HepG2 (cell line): ENCODE measurements around the gene ZNF22. TPM values are rescaled to one million over a fixed set of nuclear protein-coding genes. Genes with fewer than 3 reads are reported as not detected.

Experiments
- ATF4 ChIP-seq, 2 experiments: fragments of 450-650 bp in 1 of 2; sonication (generic) in 1 of 2; formaldehyde crosslinking; IDR thresholded peaks; 2 replicates each; pipeline versions ENCODE4 v1.5.0 to v1.8.0; 2020 to 2022; ENCODE audit warnings: mild to moderate bottlenecking in 1 of 2, missing genetic modification reagents in 1 of 2
- CREB3 ChIP-seq: sonication (generic); formaldehyde crosslinking; IDR thresholded peaks from 2 replicates; pipeline ENCODE4 v1.5.0; 2020; ENCODE audit warnings: missing genetic modification reagents
- DRAP1 ChIP-seq: IDR thresholded peaks from 2 replicates; pipeline ENCODE4 v1.6.1; 2016; ENCODE audit warnings: missing genetic modification reagents, missing compliant biosample characterization
- ELF1 ChIP-seq: sonication (generic); formaldehyde crosslinking; IDR thresholded peaks from 2 replicates; pipeline ENCODE4 v1.4.0; 2020; ENCODE audit warnings: missing genetic modification reagents
- GTF2F1 ChIP-seq: fragments of 150-350 bp; IDR thresholded peaks from 2 replicates; pipeline ENCODE4 v1.6.1; 2014; ENCODE audit warnings: low read length
- HMG20B ChIP-seq: conservative IDR thresholded peaks from 2 replicates; pipeline ENCODE4 v1.6.1; 2016; ENCODE audit warnings: missing genetic modification reagents, missing compliant biosample characterization
- PATZ1 ChIP-seq: sonication (generic); formaldehyde crosslinking; IDR thresholded peaks from 2 replicates; pipeline ENCODE4 v1.4.0; 2020; ENCODE audit warnings: missing genetic modification reagents
- RXRB ChIP-seq: IDR thresholded peaks from 2 replicates; pipeline ENCODE4 v1.6.1; 2016; ENCODE audit warnings: borderline replicate concordance, missing genetic modification reagents, missing compliant biosample characterization
- TEF ChIP-seq: sonication (generic); formaldehyde crosslinking; IDR thresholded peaks from 2 replicates; pipeline ENCODE4 v1.5.0; 2020; ENCODE audit warnings: missing genetic modification reagents
- TFAP4 ChIP-seq: sonication (generic); IDR thresholded peaks from 2 replicates; pipeline ENCODE4 v1.6.1; 2016; ENCODE audit warnings: low read depth, borderline replicate concordance
- THAP11 ChIP-seq: IDR thresholded peaks from 2 replicates; pipeline ENCODE4 v1.6.1; 2016; ENCODE audit warnings: missing biosample characterization, missing genetic modification reagents
- TSC22D2 ChIP-seq: sonication (generic); formaldehyde crosslinking; IDR thresholded peaks from 2 replicates; pipeline ENCODE4 v1.5.1; 2020; ENCODE audit warnings: missing genetic modification reagents, mild to moderate bottlenecking, borderline replicate concordance
- ZKSCAN5 ChIP-seq: sonication (generic); formaldehyde crosslinking; IDR thresholded peaks from 2 replicates; pipeline ENCODE4 v1.5.1; 2020; ENCODE audit warnings: mild to moderate bottlenecking, missing genetic modification reagents
- ZNF383 ChIP-seq: sonication (generic); formaldehyde crosslinking; IDR thresholded peaks from 2 replicates; pipeline ENCODE4 v1.4.0; 2020; ENCODE audit warnings: missing genetic modification reagents, mild to moderate bottlenecking, borderline replicate concordance
- ZNF569 ChIP-seq: sonication (generic); formaldehyde crosslinking; IDR thresholded peaks from 2 replicates; pipeline ENCODE4 v1.5.0; 2020; ENCODE audit warnings: mild to moderate bottlenecking, missing genetic modification reagents, moderate library complexity, borderline replicate concordance
- ZNF678 ChIP-seq: sonication (generic); formaldehyde crosslinking; IDR thresholded peaks from 2 replicates; pipeline ENCODE4 v1.4.0; 2020; ENCODE audit warnings: mild to moderate bottlenecking, missing genetic modification reagents
- ZNF773 ChIP-seq: sonication (generic); formaldehyde crosslinking; IDR thresholded peaks from 2 replicates; pipeline ENCODE4 v1.4.0; 2020; ENCODE audit warnings: missing genetic modification reagents, borderline replicate concordance
- ZNF784 ChIP-seq: sonication (generic); formaldehyde crosslinking; IDR thresholded peaks from 2 replicates; pipeline ENCODE4 v1.5.1; 2020; ENCODE audit warnings: missing genetic modification reagents, mild to moderate bottlenecking, borderline replicate concordance
- ZNF790 ChIP-seq: sonication (generic); formaldehyde crosslinking; IDR thresholded peaks from 2 replicates; pipeline ENCODE4 v1.8.0; 2022; ENCODE audit warnings: missing genetic modification reagents, mild to moderate bottlenecking, borderline replicate concordance
- ZSCAN20 ChIP-seq: sonication (generic); formaldehyde crosslinking; IDR thresholded peaks from 2 replicates; pipeline ENCODE4 v1.4.0; 2020; ENCODE audit warnings: missing genetic modification reagents, mild to moderate bottlenecking, borderline replicate concordance
- ZSCAN22 ChIP-seq: sonication (generic); formaldehyde crosslinking; IDR thresholded peaks from 2 replicates; pipeline ENCODE4 v1.4.0; 2020; ENCODE audit warnings: mild to moderate bottlenecking, missing genetic modification reagents
- ZSCAN9 ChIP-seq: IDR thresholded peaks from 2 replicates; pipeline ENCODE4 v1.6.1; 2016; ENCODE audit warnings: borderline replicate concordance
- polyA plus RNA-seq, 8 experiments: library from polyadenylated mRNA; depleted of rRNA in 3 of 8; stranded (reverse) in 7 of 8; unstranded in 1 of 8; fragments of >200 nt; fragmentation: Illumina TruSeq in 4 of 8; extraction: Trizol in 4 of 8; gene quantifications; 2 replicates each; pipeline versions ENCODE4 v1.2.1 to v1.2.3, GENCODE V29; 2011 to 2016; ENCODE audit warnings: low read depth in 4 of 8, missing spikeins in 1 of 8, mixed read lengths in 1 of 8; ENCODE audit not compliant: insufficient read depth in 1 of 8
- total RNA-seq, 5 experiments: library from RNA; depleted of rRNA; stranded (reverse); fragments of >200 nt; fragmentation: Illumina TruSeq; extraction: Trizol; gene quantifications; 2 replicates each; pipeline ENCODE4 v1.2.3, GENCODE V29; 2016; ENCODE audit warnings: low read depth in 1 of 5

Gene ZNF22
- total and polyA plus RNA-seq, 2 of the 13 experiments (the other 11 are each of a cell fraction or from before 2014, with no cell fraction given), result 0.40 to 1.3 TPM

- TF ChIP-seq ZNF383 (CRISPR knock-in tag), result no peak
- no peak for TF ChIP-seq TSC22D2 (CRISPR knock-in tag)
- TF ChIP-seq ZSCAN22 (CRISPR knock-in tag), result no peak
- peak in 1 of 2 experiments; percentile 63; a peak in 1 of 4 replicates for TF ChIP-seq ATF4 (CRISPR knock-in tag; IDR thresholded peaks at IDR 0.05)
- TF ChIP-seq ZNF678 (CRISPR knock-in tag), result no peak
- no peak for TF ChIP-seq ZNF569 (CRISPR knock-in tag)
- no peak; the same call in 1 of the 2 replicates for TF ChIP-seq ZNF784 (CRISPR knock-in tag)
- TF ChIP-seq PATZ1 (CRISPR knock-in tag), result peak; percentile 3; the same call in 1 of the 2 replicates
- no peak for TF ChIP-seq THAP11 (CRISPR knock-in tag)
- no peak for TF ChIP-seq GTF2F1
- TF ChIP-seq ZSCAN9, result peak; percentile 22; the same call in 1 of the 2 replicates
- TF ChIP-seq ZNF773, result no peak
- TF ChIP-seq HMG20B (CRISPR knock-in tag), result no peak
- peak; percentile 31 for TF ChIP-seq ELF1 (CRISPR knock-in tag)
- no peak for TF ChIP-seq RXRB (CRISPR knock-in tag)
- no peak; the same call in 1 of the 2 replicates for TF ChIP-seq CREB3 (CRISPR knock-in tag)
- peak; percentile 60; the same call in 1 of the 2 replicates for TF ChIP-seq TFAP4
- TF ChIP-seq ZNF790 (CRISPR knock-in tag), result no peak
- no peak for TF ChIP-seq ZSCAN20 (CRISPR knock-in tag)
- no peak for TF ChIP-seq DRAP1 (CRISPR knock-in tag)
- TF ChIP-seq ZKSCAN5 (CRISPR knock-in tag), result 0 out of 2 replicates have a peak, but pooled peaks have one; percentile 14
- no peak; the same call in 1 of the 2 replicates for TF ChIP-seq TEF (CRISPR knock-in tag)
These were observed 25.0 kb upstream of the ZNF22 start (continued) for GRCh38 chr10:44975431-44976331.
